Inflammatory macrophage treated with lipopolysaccharide for 1 hour (primary cell): ENCODE data around the gene AGK.

Experiments
- DNase-seq, 2 donors: peaks; one replicate each; pipeline ENCODE4 v3.0.0-alpha.2; 2020 to 2022

The AGK gene

GRCh38 chr7:141648276-141649114 lies 97.3 kb downstream of the AGK start:
- DNase-seq: no peak

GRCh38 chr7:141649137-141649864 lies 98.1 kb downstream of the AGK start:
- DNase-seq: no peak

- peak in 1 of 2 donors; percentile 56 for DNase-seq
Measured at GRCh38 chr7:141649865-141650634, 98.8 kb downstream of the AGK start.

GRCh38 chr7:141651417-141651816 lies 100.2 kb downstream of the AGK start:
- no peak for DNase-seq

GRCh38 chr7:141652691-141653090 lies 101.5 kb downstream of the AGK start:
- DNase-seq: no peak

- peak; percentile 69 to 89 for DNase-seq
Measured at GRCh38 chr7:141654551-141654950, 103.3 kb downstream of the AGK start.

GRCh38 chr7:141659501-141659900 lies 108.3 kb downstream of the AGK start:
- DNase-seq: no peak

GRCh38 chr7:141660259-141660658 lies 109.0 kb downstream of the AGK start:
- peak; percentile 73 to 82 for DNase-seq

GRCh38 chr7:141663081-141663849 lies 112.1 kb downstream of the AGK start:
- no peak for DNase-seq

GRCh38 chr7:141664450-141664849 lies 113.2 kb downstream of the AGK start:
- no peak for DNase-seq

GRCh38 chr7:141665208-141666035 lies 114.2 kb downstream of the AGK start:
- no peak for DNase-seq

GRCh38 chr7:141666071-141666470 lies 114.9 kb downstream of the AGK start:
- DNase-seq: no peak

GRCh38 chr7:141668853-141669252 lies 117.6 kb downstream of the AGK start:
- no peak for DNase-seq

GRCh38 chr7:141671705-141672496 lies 120.7 kb downstream of the AGK start:
- peak; percentile 92 for DNase-seq

- no peak for DNase-seq
Measured at GRCh38 chr7:141673346-141673745, 122.1 kb downstream of the AGK start.

GRCh38 chr7:141674171-141674671 lies 123.0 kb downstream of the AGK start:
- peak; percentile 63 to 95 for DNase-seq

- DNase-seq: no peak
Measured at GRCh38 chr7:141674702-141675101, 123.5 kb downstream of the AGK start.

- DNase-seq: peak; percentile 77 to 81
Measured at GRCh38 chr7:141675436-141676215, 124.4 kb downstream of the AGK start.

GRCh38 chr7:141676618-141677017 lies 125.4 kb downstream of the AGK start:
- peak in 1 of 2 donors; percentile 39 for DNase-seq

GRCh38 chr7:141679014-141679413 lies 127.8 kb downstream of the AGK start:
- DNase-seq: no peak
